Measurements from ENCODE around the gene ZG16B. TPM values are rescaled to one million over a fixed set of nuclear protein-coding genes. Genes with fewer than 3 reads are reported as not detected.

The ZG16B gene
- total and polyA plus RNA-seq, 7 donors: 0.62 TPM; not detected in 6

GRCh38 chr16:2827831-2828520, 2.1 kb upstream of the ZG16B start:
- H3K4me1 ChIP-seq: no peaks in the 10 kb centered on the region
- WGBS, 3 donors: 59 to 62% (median 60%) methylated on average over 14 of the region's 14 CpGs
- H3K27me3 ChIP-seq (ENCODE audit: insufficient read depth in 3 of 3, low read length in 2 of 3): peaks cover 0 to 28% (median 3%) of the 10 kb centered on the region in 3 donors
- H3K27ac ChIP-seq: no peak overlapping the region
- H3K9me3 ChIP-seq: no peaks in the 10 kb centered on the region
- no peak for TF ChIP-seq CTCF (IDR thresholded peaks at IDR 0.05)
- ATAC-seq (no peak), DNase-seq (peak in 1 of 2 donors; percentile 30)
- H3K36me3 ChIP-seq (ENCODE audit: insufficient read depth in 1 of 2, low read depth in 1 of 2): no peaks in the 10 kb centered on the region
- no peak overlapping the region for H3K4me3 ChIP-seq
- intact Hi-C loops (cut with DNase I): no loop called here

GRCh38 chr16:2828521-2828840, 1.6 kb upstream of the ZG16B start:
- H3K27ac ChIP-seq: no peak overlapping the region
- peak in 1 of 2 donors; percentile 28 for DNase-seq
- no peaks in the 10 kb centered on the region for H3K36me3 ChIP-seq (ENCODE audit: insufficient read depth in 1 of 2, low read depth in 1 of 2)
- no peak for ATAC-seq
- intact Hi-C loops (cut with DNase I): no loop called here
- TF ChIP-seq CTCF (IDR thresholded peaks at IDR 0.05): no peak
- no peaks in the 10 kb centered on the region for H3K4me1 ChIP-seq
- H3K9me3 ChIP-seq: no peaks in the 10 kb centered on the region
- 82 to 90% (median 88%) methylated on average over 8 of the region's 8 CpGs for WGBS, 3 donors
- H3K4me3 ChIP-seq: no peak overlapping the region
- H3K27me3 ChIP-seq (ENCODE audit: insufficient read depth in 3 of 3, low read length in 2 of 3): peaks cover 0 to 28% (median 3%) of the 10 kb centered on the region in 3 donors

GRCh38 chr16:2828876-2829430, 1.1 kb upstream of the ZG16B start:
- Histone ChIP-seq H3K27me3 (ENCODE audit: insufficient read depth in 3 of 3, low read length in 2 of 3) (peaks cover 0 to 31% (median 3%) of the 10 kb centered on the region in 3 donors), H3K4me1 (no peaks in the 10 kb centered on the region), H3K36me3 (ENCODE audit: insufficient read depth in 1 of 2, low read depth in 1 of 2) (no peaks in the 10 kb centered on the region), H3K4me3 (no peak overlapping the region), H3K27ac (no peak overlapping the region), H3K9me3 (no peaks in the 10 kb centered on the region)
- intact Hi-C loops (cut with DNase I): no loop called here
- WGBS, 3 donors: 80 to 81% (median 80%) methylated on average over 17 of the region's 17 CpGs
- no peak for TF ChIP-seq CTCF (IDR thresholded peaks at IDR 0.05)
- DNase-seq (peak in 1 of 2 donors; percentile 40), ATAC-seq (no peak)

- Histone ChIP-seq H3K4me1 (no peaks in the 10 kb centered on the region), H3K27me3 (ENCODE audit: insufficient read depth in 3 of 3, low read length in 2 of 3) (peaks cover 0 to 32% (median 3%) of the 10 kb centered on the region in 3 donors), H3K9me3 (no peaks in the 10 kb centered on the region), H3K36me3 (ENCODE audit: insufficient read depth in 1 of 2, low read depth in 1 of 2) (no peaks in the 10 kb centered on the region), H3K27ac (no peak overlapping the region), H3K4me3 (no peak overlapping the region)
- intact Hi-C loops (cut with DNase I): no loop called here
- DNase-seq (no peak), ATAC-seq (no peak)
- TF ChIP-seq CTCF (IDR thresholded peaks at IDR 0.05): no peak
- WGBS, 3 donors: 71 to 89% (median 77%) methylated on average over 5 of the region's 5 CpGs
These were observed 222 bp downstream of the ZG16B start for GRCh38 chr16:2830355-2830695.

GRCh38 chr16:2831203-2831602, 1.1 kb downstream of the ZG16B start:
- Histone ChIP-seq H3K36me3 (ENCODE audit: insufficient read depth in 1 of 2, low read depth in 1 of 2) (no peaks in the 10 kb centered on the region), H3K27me3 (ENCODE audit: insufficient read depth in 3 of 3, low read length in 2 of 3) (peaks cover 0 to 32% (median 3%) of the 10 kb centered on the region in 3 donors), H3K9me3 (no peaks in the 10 kb centered on the region), H3K4me1 (no peaks in the 10 kb centered on the region), H3K27ac (no peak overlapping the region), H3K4me3 (no peak overlapping the region)
- TF ChIP-seq CTCF (IDR thresholded peaks at IDR 0.05): no peak
- DNase-seq (peak in 1 of 2 donors; percentile 42), ATAC-seq (no peak)
- intact Hi-C loops (cut with DNase I): no loop called here
- 66 to 76% (median 68%) methylated on average over 15 of the region's 15 CpGs for WGBS, 3 donors
